Neuronal stem cell (in vitro differentiated cells): ENCODE measurements around the gene CD52.

Experiments used
- DNase-seq: peaks from one replicate; pipeline ENCODE4 v3.0.0-alpha.2; 2013; ENCODE audit warnings: low spot score
- H2AFZ ChIP-seq: one replicate; pipeline ENCODE4 v1.6.1; 2013; ENCODE audit warnings: mild to moderate bottlenecking, low read length, inconsistent platforms
- H2AK5ac ChIP-seq: 2 replicates; pipeline ENCODE4 v1.6.1; 2013; ENCODE audit warnings: low read depth, mild to moderate bottlenecking, inconsistent platforms, low read length, moderate library complexity, mixed read lengths
- H2BK120ac ChIP-seq: 2 replicates; pipeline ENCODE4 v1.6.1; 2013; ENCODE audit warnings: low read depth, mild to moderate bottlenecking, inconsistent platforms, low read length, moderate library complexity, mixed read lengths
- H2BK12ac ChIP-seq: one replicate; pipeline ENCODE4 v1.6.1; 2013; ENCODE audit warnings: low read length, inconsistent platforms
- H2BK15ac ChIP-seq: 2 replicates; pipeline ENCODE4 v1.6.1; 2013; ENCODE audit warnings: mild to moderate bottlenecking, low read length, inconsistent platforms, mixed read lengths
- H2BK5ac ChIP-seq: one replicate; pipeline ENCODE4 v1.6.1; 2013; ENCODE audit warnings: inconsistent platforms, mild to moderate bottlenecking, low read length, moderate library complexity
- H3K14ac ChIP-seq: one replicate; pipeline ENCODE4 v1.6.1; 2013; ENCODE audit warnings: low read length, inconsistent platforms
- H3K18ac ChIP-seq: 2 replicates; pipeline ENCODE4 v1.6.1; 2013; ENCODE audit warnings: low read length, inconsistent platforms
- H3K23ac ChIP-seq: 2 replicates; pipeline ENCODE4 v1.6.1; 2013; ENCODE audit warnings: low read depth, mild to moderate bottlenecking, mixed read lengths, low read length, inconsistent platforms; ENCODE audit not compliant: poor library complexity
- H3K27ac ChIP-seq: replicated peaks from 3 replicates; pipeline ENCODE4 v1.5.1; 2013; ENCODE audit warnings: low read length, inconsistent platforms
- H3K27me3 ChIP-seq, 3 experiments: 2 replicates each; pipeline ENCODE4 v1.6.1; 2013; ENCODE audit warnings: low read length in 3 of 3, mild to moderate bottlenecking in 2 of 3, inconsistent platforms in 1 of 3, low read depth in 1 of 3, mixed read lengths in 1 of 3, moderate library complexity in 1 of 3; ENCODE audit not compliant: control insufficient read depth in 3 of 3, insufficient read depth in 3 of 3
- H3K36me3 ChIP-seq, 2 donors: replicated peaks in 1 of 2; 2 replicates each; pipeline ENCODE4 v1.6.1; 2013; ENCODE audit warnings: low read length in 2 of 2; ENCODE audit not compliant: control insufficient read depth in 2 of 2, insufficient read depth in 2 of 2
- H3K4ac ChIP-seq: 2 replicates; pipeline ENCODE4 v1.6.1; 2013; ENCODE audit warnings: inconsistent platforms, mild to moderate bottlenecking, low read length, moderate library complexity
- H3K4me1 ChIP-seq, 2 donors: 1 replicate in 1 of 2; 2 replicates in 1 of 2; pipeline ENCODE4 v1.6.1; 2013; ENCODE audit warnings: low read length in 2 of 2, low read depth in 1 of 2; ENCODE audit not compliant: control insufficient read depth in 2 of 2, insufficient read depth in 1 of 2
- H3K4me2 ChIP-seq: one replicate; pipeline ENCODE4 v1.6.1; 2013; ENCODE audit warnings: mild to moderate bottlenecking, low read length, inconsistent platforms; ENCODE audit not compliant: insufficient read depth, poor library complexity, severe bottlenecking
- H3K4me3 ChIP-seq, 2 donors: 2 replicates each; pipeline ENCODE4 v1.5.1; 2013; ENCODE audit warnings: low read length in 2 of 2, mild to moderate bottlenecking in 2 of 2, inconsistent platforms in 1 of 2, moderate library complexity in 1 of 2
- H3K79me1 ChIP-seq: one replicate; pipeline ENCODE4 v1.6.1; 2013; ENCODE audit warnings: low read depth, mild to moderate bottlenecking, inconsistent platforms, low read length, moderate library complexity
- H3K9ac ChIP-seq: one replicate; pipeline ENCODE4 v1.6.1; 2013; ENCODE audit warnings: mild to moderate bottlenecking, low read depth, low read length, inconsistent platforms; ENCODE audit not compliant: poor library complexity
- H3K9me3 ChIP-seq, 2 donors: replicated peaks in 1 of 2; 2 replicates each; pipeline versions ENCODE3 to v1.6.1; 2013; ENCODE audit warnings: low read length in 2 of 2, mild to moderate bottlenecking in 2 of 2, inconsistent platforms in 1 of 2, low read depth in 1 of 2, mixed read lengths in 1 of 2, moderate library complexity in 1 of 2; ENCODE audit not compliant: control insufficient read depth in 2 of 2, insufficient read depth in 1 of 2
- H4K8ac ChIP-seq: one replicate; pipeline ENCODE4 v1.6.1; 2013; ENCODE audit warnings: low read depth, mild to moderate bottlenecking, inconsistent platforms, low read length, moderate library complexity
- H4K91ac ChIP-seq: one replicate; pipeline ENCODE4 v1.6.1; 2013; ENCODE audit warnings: low read length, low read depth, mild to moderate bottlenecking, inconsistent platforms; ENCODE audit not compliant: poor library complexity
- WGBS, 2 donors: extraction: QIAGEN DNeasy Blood & Tissue Kit; methylation state at CpG; one replicate each; pipeline ENCODE4 v1.1.7; 2013; ENCODE audit warnings: missing lambda C conversion rate in 2 of 2, mixed read lengths in 1 of 2; ENCODE audit not compliant: insufficient read length in 2 of 2, insufficient replicate concordance in 1 of 2; ENCODE audit errors: extremely low coverage in 2 of 2; 5-methylcytosine and 5-hydroxymethylcytosine counted together

CD52 gene

DNA sequence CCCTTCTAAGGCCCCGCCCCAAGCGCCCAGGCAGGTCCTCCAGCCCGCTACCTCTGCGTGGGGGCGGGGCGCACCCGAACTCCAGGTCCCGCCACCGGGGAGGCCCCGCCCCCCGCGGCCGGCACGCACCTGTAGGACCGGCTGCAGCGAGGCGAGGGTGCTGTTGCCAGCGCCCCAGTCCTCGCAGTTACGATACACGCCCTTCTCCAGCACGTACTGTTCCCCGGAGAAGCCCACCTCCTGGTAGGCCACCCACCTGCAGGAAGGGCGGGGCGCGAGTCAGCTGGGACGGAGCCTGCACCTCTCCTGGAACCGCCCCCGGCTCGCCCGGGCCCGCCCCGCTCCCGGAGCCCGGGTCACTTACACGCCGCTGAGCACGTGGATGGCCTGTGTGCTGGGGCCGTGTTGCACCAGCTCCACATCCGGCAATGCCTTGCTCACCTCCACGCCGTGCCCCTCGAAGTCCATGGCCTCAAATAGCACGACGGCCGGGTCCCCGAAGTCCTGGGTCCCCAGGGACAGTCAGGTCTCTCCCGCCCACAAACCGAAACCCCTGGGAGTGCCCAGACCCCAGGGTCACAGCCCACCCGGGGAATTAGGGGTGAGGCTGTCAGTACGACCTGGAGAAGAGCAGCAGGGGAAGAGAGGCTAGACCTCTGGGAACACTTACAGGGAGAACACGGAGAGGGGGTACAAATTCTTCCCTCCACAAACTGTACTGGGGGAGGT is 18.9 kb downstream of the CD52 start:
- Histone ChIP-seq H3K14ac (peak overlapping the region; percentile 25), H2AK5ac (peak overlapping the region; percentile 72), H3K4me2 (peak overlapping the region; percentile 91), H4K8ac (no peak overlapping the region), H2BK15ac (peak overlapping the region; percentile 99), H3K36me3 (no peaks in the 10 kb centered on the region), H3K27me3 (no peaks in the 10 kb centered on the region), H3K18ac (peak overlapping the region; percentile 98), H2BK5ac (peak overlapping the region; percentile 82), H3K27ac (no peak overlapping the region), H2BK12ac (peak overlapping the region; percentile 73), H3K9ac (peak overlapping the region; percentile 86), H3K9me3 (no peaks in the 10 kb centered on the region), H2BK120ac (no peak overlapping the region), H3K4me1 (peaks cover 14 to 19% of the 10 kb centered on the region in 2 donors), H3K23ac (peak overlapping the region; percentile 93), H2AFZ (peak overlapping the region; percentile 78), H3K4me3 (peak overlapping the region in 1 of 2 donors; percentile 77), H3K79me1 (peaks cover 2% of the 10 kb centered on the region), H4K91ac (peak overlapping the region; percentile 25), H3K4ac (no peak overlapping the region)
- peak; percentile 72 for DNase-seq
- WGBS, 2 donors: no CpG with 5 or more reads among the region's 52 CpGs

GRCh38 chr1:26337206-26337535 is 19.4 kb downstream of the CD52 start:
- Histone ChIP-seq H3K27me3 (no peaks in the 10 kb centered on the region), H3K4ac (no peak overlapping the region), H3K79me1 (peaks cover 2% of the 10 kb centered on the region), H2BK15ac (peak overlapping the region; percentile 99), H3K14ac (no peak overlapping the region), H3K36me3 (no peaks in the 10 kb centered on the region), H2BK12ac (no peak overlapping the region), H3K9me3 (no peaks in the 10 kb centered on the region), H2AFZ (peak overlapping the region; percentile 78), H2BK120ac (no peak overlapping the region), H2AK5ac (peak overlapping the region; percentile 72), H3K18ac (no peak overlapping the region), H3K4me1 (peaks cover 14 to 19% of the 10 kb centered on the region in 2 donors), H4K8ac (no peak overlapping the region), H3K27ac (peak overlapping the region; percentile 24), H2BK5ac (peak overlapping the region; percentile 82), H3K23ac (no peak overlapping the region), H3K4me3 (peak overlapping the region in 1 of 2 donors; percentile 14), H3K9ac (peak overlapping the region; percentile 47), H3K4me2 (no peak overlapping the region), H4K91ac (no peak overlapping the region)
- WGBS, 2 donors: no CpG with 5 or more reads among the region's 7 CpGs
- DNase-seq: no peak

GRCh38 chr1:26337625-26338024 is 19.9 kb downstream of the CD52 start:
- no peak overlapping the region for H2BK5ac ChIP-seq
- no peak overlapping the region for H3K4me3 ChIP-seq
- H3K4me2 ChIP-seq: no peak overlapping the region
- peak overlapping the region; percentile 36 for H2AK5ac ChIP-seq
- H2BK15ac ChIP-seq: peak overlapping the region; percentile 99
- H3K14ac ChIP-seq: no peak overlapping the region
- no CpG with 5 or more reads among the region's 4 CpGs for WGBS, 2 donors
- no peak overlapping the region for H3K9ac ChIP-seq
- no peak overlapping the region for H2BK12ac ChIP-seq
- H3K27me3 ChIP-seq: no peaks in the 10 kb centered on the region
- no peak overlapping the region for H3K27ac ChIP-seq
- DNase-seq: no peak
- peak overlapping the region; percentile 25 for H3K18ac ChIP-seq
- H3K4me1 ChIP-seq: peaks cover 14 to 19% of the 10 kb centered on the region in 2 donors
- H3K36me3 ChIP-seq: no peaks in the 10 kb centered on the region
- H4K8ac ChIP-seq: no peak overlapping the region
- H4K91ac ChIP-seq: no peak overlapping the region
- no peaks in the 10 kb centered on the region for H3K9me3 ChIP-seq
- H3K79me1 ChIP-seq: peaks cover 2% of the 10 kb centered on the region
- H3K23ac ChIP-seq: peak overlapping the region; percentile 1
- H3K4ac ChIP-seq: no peak overlapping the region
- H2BK120ac ChIP-seq: no peak overlapping the region
- peak overlapping the region; percentile 78 for H2AFZ ChIP-seq

GRCh38 chr1:26338670-26339069 is 20.9 kb downstream of the CD52 start:
- Histone ChIP-seq H3K27me3 (no peaks in the 10 kb centered on the region), H3K27ac (no peak overlapping the region), H2BK15ac (no peak overlapping the region), H3K9ac (no peak overlapping the region), H3K79me1 (peaks cover 2% of the 10 kb centered on the region), H4K91ac (no peak overlapping the region), H2BK12ac (no peak overlapping the region), H2AFZ (no peak overlapping the region), H3K36me3 (no peaks in the 10 kb centered on the region), H3K4ac (no peak overlapping the region), H3K18ac (no peak overlapping the region), H4K8ac (no peak overlapping the region), H3K4me1 (peaks cover 14 to 19% of the 10 kb centered on the region in 2 donors), H2BK5ac (no peak overlapping the region), H2AK5ac (no peak overlapping the region), H2BK120ac (no peak overlapping the region), H3K23ac (no peak overlapping the region), H3K9me3 (no peaks in the 10 kb centered on the region), H3K4me3 (no peak overlapping the region), H3K14ac (no peak overlapping the region), H3K4me2 (no peak overlapping the region)
- WGBS, 2 donors: no CpG with 5 or more reads among the region's 1 CpG
- DNase-seq: no peak
